ENCODE data around the gene POU4F1. TPM values are rescaled to one million over a fixed set of nuclear protein-coding genes. Genes with fewer than 3 reads are reported as not detected.

The POU4F1 gene, protein sequence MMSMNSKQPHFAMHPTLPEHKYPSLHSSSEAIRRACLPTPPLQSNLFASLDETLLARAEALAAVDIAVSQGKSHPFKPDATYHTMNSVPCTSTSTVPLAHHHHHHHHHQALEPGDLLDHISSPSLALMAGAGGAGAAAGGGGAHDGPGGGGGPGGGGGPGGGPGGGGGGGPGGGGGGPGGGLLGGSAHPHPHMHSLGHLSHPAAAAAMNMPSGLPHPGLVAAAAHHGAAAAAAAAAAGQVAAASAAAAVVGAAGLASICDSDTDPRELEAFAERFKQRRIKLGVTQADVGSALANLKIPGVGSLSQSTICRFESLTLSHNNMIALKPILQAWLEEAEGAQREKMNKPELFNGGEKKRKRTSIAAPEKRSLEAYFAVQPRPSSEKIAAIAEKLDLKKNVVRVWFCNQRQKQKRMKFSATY
- not detected for total RNA-seq (2013)
- polyA plus RNA-seq (not detected), polyA minus RNA-seq (0.08 TPM in 1 of 2 replicates, not detected in the other), total RNA-seq (0 to 3.2 (median 0) reads per million in 11 experiments)

DNA sequence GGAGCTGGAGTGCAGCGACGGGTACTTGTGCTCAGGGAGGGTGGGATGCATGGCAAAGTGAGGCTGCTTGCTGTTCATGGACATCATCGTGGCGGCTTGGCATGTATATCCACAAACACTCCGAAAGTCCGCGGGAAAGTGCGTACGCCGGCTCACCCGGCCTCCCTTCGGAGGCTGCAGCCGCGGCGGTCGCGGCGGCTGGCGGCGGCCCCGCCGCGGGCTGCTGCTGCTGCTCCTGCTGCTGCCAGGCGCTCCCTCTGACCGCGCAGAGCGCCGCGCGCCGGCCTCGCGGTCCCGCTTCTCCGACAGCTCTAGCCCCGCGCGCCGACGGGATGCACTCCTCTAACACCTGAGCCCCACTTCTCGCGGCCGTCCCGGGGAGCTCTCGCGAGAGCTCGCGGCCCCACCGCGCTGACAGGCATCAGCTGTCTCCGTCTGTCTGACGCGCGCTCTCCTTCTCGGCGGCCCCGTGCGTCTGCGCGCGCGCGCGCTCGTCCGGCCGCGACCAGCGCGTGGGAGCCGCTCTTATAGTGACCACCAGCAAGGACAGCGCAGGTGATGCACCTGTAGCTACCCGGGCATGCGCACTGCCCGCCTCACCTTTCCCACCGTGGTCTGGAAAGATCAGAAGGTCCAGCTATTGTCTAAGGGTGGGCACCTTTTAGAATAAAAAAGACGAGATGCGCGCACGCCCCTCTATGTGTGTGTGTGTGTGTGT is at the start of gene POU4F1:
Gene POU4F1 (minus strand): TSS at position 313 of the 718 bp plus-strand sequence. CDS start 226 bp downstream, at position 87.
- Histone ChIP-seq H2AFZ (ENCODE audit: insufficient read depth, low read depth, low read length, poor library complexity, severe bottlenecking) (peak within 1 kb of the TSS; percentile 51), H3K27ac (ENCODE audit: low read depth in 1 of 2, low read length in 2 of 2) (no peak within 1 kb of the TSS), H3K36me3 (replicated peaks in 1 of 2; ENCODE audit: control insufficient read depth in 1 of 2, insufficient read depth in 2 of 2, low read length in 2 of 2) (no peaks in the 10 kb centered on the region), H3K9ac (ENCODE audit: insufficient read depth, low read length, poor library complexity, severe bottlenecking) (no peak within 1 kb of the TSS), H3K4me2 (replicated peaks; ENCODE audit: extremely low read depth, low read length, poor library complexity, severe bottlenecking) (peak within 1 kb of the TSS; percentile 78), H4K20me1 (ENCODE audit: insufficient read depth, low read length) (no peaks in the 10 kb centered on the region), H3K4me3 (replicated peaks in 1 of 3; ENCODE audit: low read depth in 2 of 3, low read length in 3 of 3) (peak within 1 kb of the TSS in 2 of 3 experiments; percentile 14 to 67), H3K79me2 (ENCODE audit: insufficient read depth, low read length) (no peaks in the 10 kb centered on the region), H3K27me3 (ENCODE audit: control insufficient read depth in 2 of 2, insufficient read depth in 2 of 2, low read length in 2 of 2) (peaks cover 91 to 95% of the 10 kb centered on the region in 2 donors), H3K9me3 (replicated peaks in 1 of 2; ENCODE audit: control insufficient read depth in 1 of 2, insufficient read depth in 1 of 2, low read length in 2 of 2) (peaks cover 0 to 59% of the 10 kb centered on the region in 2 donors), H3K4me1 (ENCODE audit: control insufficient read depth in 1 of 2, insufficient read depth in 2 of 2, low read length in 2 of 2) (peaks cover 45 to 46% of the 10 kb centered on the region in 2 donors)
- peaks cover 55% of the 10 kb centered on the region for H3K4me1 Mint-ChIP-seq
- peaks cover 91 to 95% (median 91%) of the 10 kb centered on the region in 3 donors for H3K27me3 Mint-ChIP-seq (ENCODE audit: low read depth in 3 of 3)
- DNase-seq: peak in 1 of 3 donors; percentile 22
- H3K36me3 Mint-ChIP-seq: peaks cover 7 to 9% of the 10 kb centered on the region in 2 donors
- TF ChIP-seq, protein P1, sequence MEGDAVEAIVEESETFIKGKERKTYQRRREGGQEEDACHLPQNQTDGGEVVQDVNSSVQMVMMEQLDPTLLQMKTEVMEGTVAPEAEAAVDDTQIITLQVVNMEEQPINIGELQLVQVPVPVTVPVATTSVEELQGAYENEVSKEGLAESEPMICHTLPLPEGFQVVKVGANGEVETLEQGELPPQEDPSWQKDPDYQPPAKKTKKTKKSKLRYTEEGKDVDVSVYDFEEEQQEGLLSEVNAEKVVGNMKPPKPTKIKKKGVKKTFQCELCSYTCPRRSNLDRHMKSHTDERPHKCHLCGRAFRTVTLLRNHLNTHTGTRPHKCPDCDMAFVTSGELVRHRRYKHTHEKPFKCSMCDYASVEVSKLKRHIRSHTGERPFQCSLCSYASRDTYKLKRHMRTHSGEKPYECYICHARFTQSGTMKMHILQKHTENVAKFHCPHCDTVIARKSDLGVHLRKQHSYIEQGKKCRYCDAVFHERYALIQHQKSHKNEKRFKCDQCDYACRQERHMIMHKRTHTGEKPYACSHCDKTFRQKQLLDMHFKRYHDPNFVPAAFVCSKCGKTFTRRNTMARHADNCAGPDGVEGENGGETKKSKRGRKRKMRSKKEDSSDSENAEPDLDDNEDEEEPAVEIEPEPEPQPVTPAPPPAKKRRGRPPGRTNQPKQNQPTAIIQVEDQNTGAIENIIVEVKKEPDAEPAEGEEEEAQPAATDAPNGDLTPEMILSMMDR (IDR thresholded peaks at IDR 0.05): no peak
- peaks cover 0 to 33% (median 27%) of the 10 kb centered on the region in 7 donors for H3K9me3 Mint-ChIP-seq
- under 1% methylated on average over 74 of the region's 80 CpGs for WGBS (ENCODE audit: insufficient coverage)
- H3K4me3 Mint-ChIP-seq: peak within 1 kb of the TSS; percentile 76 to 92
- peak within 1 kb of the TSS in 1 of 7 donors; percentile 45 for H3K27ac Mint-ChIP-seq
- intact Hi-C loops (cut with micrococcal nuclease): no loop called here

DNA sequence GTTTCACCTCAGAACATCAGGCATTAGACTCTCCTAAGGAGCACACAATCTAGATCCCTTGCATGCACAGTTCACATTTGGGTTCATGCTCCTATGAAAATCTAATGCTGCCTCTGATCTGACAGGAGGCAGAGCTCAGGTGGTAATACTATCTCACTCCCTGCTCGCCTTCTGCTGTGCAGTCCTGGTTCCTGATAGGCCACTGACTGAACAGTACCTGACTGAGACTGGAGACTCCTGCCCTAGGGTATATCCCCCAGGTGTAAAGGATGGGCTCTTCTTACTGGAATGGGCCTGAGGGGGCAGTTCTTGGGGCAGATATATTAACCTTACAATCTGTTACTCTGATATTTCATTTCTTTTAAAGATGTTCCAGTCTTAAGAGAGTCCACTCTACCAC is 49.3 kb upstream of the POU4F1 start:
- WGBS (ENCODE audit: insufficient coverage): 80% methylated on average over 1 of the region's 1 CpG
- no peak overlapping the region for H2AFZ ChIP-seq (ENCODE audit: insufficient read depth, low read depth, low read length, poor library complexity, severe bottlenecking)
- H3K36me3 ChIP-seq (replicated peaks in 1 of 2; ENCODE audit: control insufficient read depth in 1 of 2, insufficient read depth in 2 of 2, low read length in 2 of 2): peaks cover 0 to 10% of the 10 kb centered on the region in 2 donors
- H3K27ac Mint-ChIP-seq: no peak overlapping the region
- no peaks in the 10 kb centered on the region for H3K9me3 ChIP-seq (replicated peaks in 1 of 2; ENCODE audit: control insufficient read depth in 1 of 2, insufficient read depth in 1 of 2, low read length in 2 of 2)
- no peak for DNase-seq
- peaks cover 6% of the 10 kb centered on the region for H3K4me1 Mint-ChIP-seq
- peaks cover 9 to 13% of the 10 kb centered on the region in 2 donors for H3K4me1 ChIP-seq (ENCODE audit: control insufficient read depth in 1 of 2, insufficient read depth in 2 of 2, low read length in 2 of 2)
- intact Hi-C loops (cut with micrococcal nuclease): no loop called here
- H3K4me2 ChIP-seq (replicated peaks; ENCODE audit: extremely low read depth, low read length, poor library complexity, severe bottlenecking): no peak overlapping the region
- H3K4me3 ChIP-seq (replicated peaks in 1 of 3; ENCODE audit: low read depth in 2 of 3, low read length in 3 of 3): no peak overlapping the region
- TF ChIP-seq, protein P1 (IDR thresholded peaks at IDR 0.05): no peak
- peaks cover 87% of the 10 kb centered on the region for H4K20me1 ChIP-seq (ENCODE audit: insufficient read depth, low read length)
- H3K9me3 Mint-ChIP-seq: no peaks in the 10 kb centered on the region
- H3K4me3 Mint-ChIP-seq: no peak overlapping the region
- H3K27ac ChIP-seq (ENCODE audit: low read depth in 1 of 2, low read length in 2 of 2): no peak overlapping the region
- H3K9ac ChIP-seq (ENCODE audit: insufficient read depth, low read length, poor library complexity, severe bottlenecking): no peak overlapping the region
- H3K27me3 ChIP-seq (ENCODE audit: control insufficient read depth in 2 of 2, insufficient read depth in 2 of 2, low read length in 2 of 2): no peaks in the 10 kb centered on the region
- H3K36me3 Mint-ChIP-seq: peaks cover 0 to 2% of the 10 kb centered on the region in 2 donors
- peaks cover 97% of the 10 kb centered on the region for H3K79me2 ChIP-seq (ENCODE audit: insufficient read depth, low read length)
- peaks cover 0 to 3% (median 0%) of the 10 kb centered on the region in 3 donors for H3K27me3 Mint-ChIP-seq (ENCODE audit: low read depth in 3 of 3)

Measured in CD14-positive monocyte (primary cell).